Measurements from ENCODE around the gene VPS9D1. TPM values are rescaled to one million over a fixed set of nuclear protein-coding genes. Genes with fewer than 3 reads are reported as not detected.

Gene VPS9D1
- total and polyA plus RNA-seq, 10 of the 15 experiments (the other 5 are each of a cell fraction or from before 2014, with no cell fraction given) = 0.65 to 4.2 (median 1.1) TPM

- intact Hi-C loops (cut with micrococcal nuclease; ENCODE audit: unreplicated experiment) = no loop called here
- Histone ChIP-seq H3K4me2 (ENCODE audit: control insufficient read depth, insufficient read depth) (no peak overlapping the region), H3K36me3 (ENCODE audit: control insufficient read depth in 2 of 2, insufficient read depth in 2 of 2, low read length in 1 of 2) (peaks cover 0 to 10% of the 10 kb centered on the region in 2 experiments; a peak in 3 of 4 replicates), H3K9ac (ENCODE audit: control insufficient read depth, insufficient read depth, low read length) (no peak overlapping the region), H4K20me1 (ENCODE audit: control insufficient read depth, insufficient read depth) (no peaks in the 10 kb centered on the region), H2AFZ (ENCODE audit: control insufficient read depth, low read depth, low read length) (no peak overlapping the region), H3K79me2 (ENCODE audit: control insufficient read depth, insufficient read depth, low read length) (peaks cover 11% of the 10 kb centered on the region), H3K4me3 (no peak overlapping the region), H3K27ac (ENCODE audit: control insufficient read depth, insufficient read depth) (no peak overlapping the region), H3K9me3 (replicated peaks; ENCODE audit: control insufficient read depth, insufficient read depth, low read length) (no peaks in the 10 kb centered on the region; the same call in 2 of the 3 replicates), H3K4me1 (ENCODE audit: control insufficient read depth, insufficient read depth, low read length) (peaks cover 6% of the 10 kb centered on the region; the same call in 1 of the 2 replicates), H3K27me3 (replicated peaks in 1 of 2; ENCODE audit: control insufficient read depth in 2 of 2, insufficient read depth in 2 of 2, low read length in 1 of 2) (no peaks in the 10 kb centered on the region)
- FAIRE-seq = no peak
- SMC1A ChIA-PET (ENCODE audit: uncharacterized antibody, unreplicated experiment) = no interaction called here
- BruUV-seq (replicated peaks) = no TSS peak
- WGBS (ENCODE audit: insufficient coverage, insufficient replicate concordance, low lambda C conversion rate, missing lambda C conversion rate) = 92% methylated on average over 13 of the region's 13 CpGs
- no peak for ATAC-seq
- in situ Hi-C loops (cut with MboI) = no loop called here
- CTCF ChIA-PET = interaction anchor here (0.6 to 1.7 kb wide), 2 partner anchors 11 to 18 kb away, joined by 3 to 5 read pairs; no protein-coding TSS in a partner anchor
- POLR2A ChIA-PET = no interaction called here
- DNase-seq (ENCODE audit: low read depth, low spot score) = no peak
- RAD21 ChIA-PET (ENCODE audit: unreplicated experiment) = no interaction called here
- TF ChIP-seq ZNF592 (IDR thresholded peaks at IDR 0.05) (no peak), CHD1 (IDR thresholded peaks at IDR 0.05; ENCODE audit: low read depth, low read length) (no peak), YBX1 (IDR thresholded peaks at IDR 0.05) (no peak), SREBF2 (IDR thresholded peaks at IDR 0.05; ENCODE audit: low read length) (no peak), CUX1 (IDR thresholded peaks at IDR 0.05; ENCODE audit: insufficient replicate concordance, low read depth, low read length) (no peak), SUZ12 (IDR thresholded peaks at IDR 0.05; ENCODE audit: unreplicated experiment) (no peak), DPF2 (IDR thresholded peaks at IDR 0.05) (no peak), ZNF622 (IDR thresholded peaks at IDR 0.05) (no peak), STAT3 (IDR thresholded peaks at IDR 0.05; ENCODE audit: low read depth, low read length) (no peak), ZNF24 (IDR thresholded peaks at IDR 0.05) (no peak), PKNOX1 (IDR thresholded peaks at IDR 0.05) (no peak), TARDBP (IDR thresholded peaks at IDR 0.05; ENCODE audit: borderline replicate concordance) (no peak), EGR1 (IDR thresholded peaks at IDR 0.05; ENCODE audit: borderline replicate concordance in 1 of 2, low read depth in 2 of 2, low read length in 2 of 2) (no peak), POU2F2 (IDR thresholded peaks at IDR 0.05; ENCODE audit: borderline replicate concordance, low read depth, low read length) (no peak)
Observed at GRCh38 chr16:89689142-89689541, 31.6 kb downstream of the VPS9D1 start.

Measured in GM12878 (cell line).